GM18907 (cell line): Measurements from ENCODE around the gene RNF215.

Experiments
- ATAC-seq: cut with Tn5 transposase; IDR thresholded peaks from one replicate; pipeline ENCODE4 v1.9.1; 2021; ENCODE audit warnings: mild to moderate bottlenecking, moderate library complexity; ENCODE audit not compliant: unreplicated experiment

RNF215 gene

DNA sequence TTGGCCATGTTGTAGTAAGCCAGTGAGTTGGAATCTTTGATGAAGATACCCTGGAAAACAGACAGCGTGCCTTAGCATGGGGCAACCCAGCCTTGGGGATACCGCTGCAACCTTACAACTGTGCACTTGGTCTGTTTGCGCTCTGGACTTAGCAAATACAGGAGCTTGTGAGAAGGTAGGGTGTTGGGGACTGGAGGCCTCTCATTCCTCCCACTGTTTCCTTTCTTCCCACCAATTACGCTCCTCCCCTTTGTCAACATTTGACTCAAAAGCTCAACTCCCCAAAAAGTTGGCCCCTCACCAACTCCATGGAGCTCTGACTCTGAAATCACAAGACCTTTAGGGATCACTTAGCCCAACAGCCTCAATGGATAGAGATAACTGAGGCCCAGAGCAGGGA is 52.6 kb downstream of the RNF215 start:
- no peak for ATAC-seq

DNA sequence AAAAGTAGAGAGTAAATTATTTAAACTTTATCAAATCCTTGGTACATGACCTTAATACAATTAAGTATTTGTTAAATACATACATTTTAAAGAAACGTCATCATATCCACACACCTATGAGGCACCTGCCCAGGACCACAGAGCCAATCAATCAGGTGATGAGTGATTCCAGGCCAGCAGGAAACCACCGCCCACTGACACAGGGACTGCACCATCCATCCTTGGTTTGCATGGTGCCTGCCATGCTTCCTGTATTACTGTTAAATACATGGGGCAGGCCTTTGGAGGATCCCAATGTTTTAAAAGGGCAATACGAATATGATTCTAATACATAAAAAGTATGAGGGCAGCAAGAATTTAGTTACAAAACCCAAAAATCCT is 53.5 kb downstream of the RNF215 start:
- ATAC-seq = no peak

DNA sequence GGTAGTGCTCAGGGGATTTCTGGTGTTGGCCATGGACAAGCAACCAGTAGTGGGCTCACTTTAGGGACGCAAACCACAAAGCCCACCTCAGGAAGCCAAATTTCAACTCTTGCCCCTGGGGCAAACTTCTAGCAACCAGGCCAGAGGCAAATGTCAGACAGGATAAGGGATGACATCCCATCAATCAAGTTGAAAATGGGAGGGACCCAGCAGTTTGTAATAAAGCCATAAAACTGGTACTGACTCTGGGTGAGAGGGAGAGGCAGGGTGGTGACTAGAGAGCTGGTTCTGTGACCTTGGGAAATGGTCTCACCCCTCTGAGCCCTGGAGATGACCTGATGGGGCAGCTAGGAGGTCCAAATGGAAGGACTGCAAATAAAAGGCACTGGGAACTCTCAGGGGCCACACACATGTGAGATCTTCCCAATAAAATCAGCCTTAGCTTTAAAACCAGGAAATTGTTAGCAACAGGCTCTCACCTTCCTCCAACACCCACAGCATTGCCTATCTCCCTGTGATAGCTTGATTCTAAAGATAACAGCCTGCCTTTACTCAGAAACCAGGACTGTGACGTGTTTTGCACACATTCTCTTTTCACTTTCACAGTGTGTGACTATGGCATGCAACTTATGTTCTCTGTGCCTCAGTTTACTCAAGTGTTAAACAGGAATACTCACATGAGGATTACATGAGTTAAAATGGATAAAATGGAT is 54.1 kb downstream of the RNF215 start:
- no peak for ATAC-seq

DNA sequence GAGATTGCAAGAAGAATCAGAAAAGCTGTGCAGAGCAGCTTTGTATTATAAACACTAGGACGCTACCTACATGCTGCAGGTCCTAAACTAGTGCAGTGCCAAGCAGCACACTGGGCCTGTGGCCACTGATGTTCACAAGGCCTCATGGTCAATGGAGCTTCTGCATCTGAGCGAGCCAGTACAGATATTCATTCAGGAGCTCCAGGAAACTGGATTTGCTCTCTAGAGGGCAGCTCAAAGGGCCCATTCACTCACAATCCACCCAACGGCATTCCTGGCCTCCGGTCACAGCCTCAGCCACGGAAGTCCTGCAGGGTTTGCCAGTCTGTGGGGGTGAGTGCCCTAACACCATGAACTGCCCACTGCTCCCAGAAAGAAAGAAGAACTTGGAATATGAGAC is 54.7 kb downstream of the RNF215 start:
- no peak for ATAC-seq
